Amniotic epithelial cell (primary cell): ENCODE results near the gene RTP3.
"Not testable (repeated sequence)": the region's sequence is repeated elsewhere in the genome, so short reads cannot be mapped to it uniquely, and the experiment has no call there.

Experiments used
- DNase-seq: peaks from one replicate; pipeline ENCODE4 v3.0.0-alpha.2; 2010; ENCODE audit warnings: low read depth

RTP3 gene

GRCh38 chr3:46519952-46520351 lies 22.2 kb downstream of the RTP3 start:
- no peak for DNase-seq

DNA sequence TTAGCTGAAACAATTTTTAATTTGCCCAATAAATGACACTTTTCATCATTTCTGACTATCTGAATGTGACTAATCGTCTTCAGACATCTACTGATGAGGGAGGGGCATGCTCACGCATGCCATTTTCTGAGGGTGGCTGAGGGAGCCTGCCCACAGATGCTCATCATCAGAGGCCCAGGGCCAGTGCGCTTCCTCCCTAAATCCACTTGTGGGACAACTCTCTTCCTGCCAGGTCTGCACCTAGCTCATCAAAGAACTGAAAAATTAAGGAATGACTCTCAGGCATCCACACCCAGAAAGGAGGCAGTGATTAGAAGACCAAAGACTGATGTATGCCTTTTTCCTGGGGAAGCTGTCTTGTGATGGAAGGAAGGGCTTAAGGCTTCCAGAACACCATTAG lies 22.8 kb downstream of the RTP3 start:
- DNase-seq, result no peak

- no peak for DNase-seq
Observed at GRCh38 chr3:46521096-46521495, 23.3 kb downstream of the RTP3 start.

- DNase-seq, result not testable (repeated sequence)
Observed at GRCh38 chr3:46522201-46522600, 24.4 kb downstream of the RTP3 start.

- no peak for DNase-seq
Observed at GRCh38 chr3:46523556-46523955, 25.8 kb downstream of the RTP3 start.

GRCh38 chr3:46524008-46524407 lies 26.2 kb downstream of the RTP3 start:
- DNase-seq, result no peak

DNA sequence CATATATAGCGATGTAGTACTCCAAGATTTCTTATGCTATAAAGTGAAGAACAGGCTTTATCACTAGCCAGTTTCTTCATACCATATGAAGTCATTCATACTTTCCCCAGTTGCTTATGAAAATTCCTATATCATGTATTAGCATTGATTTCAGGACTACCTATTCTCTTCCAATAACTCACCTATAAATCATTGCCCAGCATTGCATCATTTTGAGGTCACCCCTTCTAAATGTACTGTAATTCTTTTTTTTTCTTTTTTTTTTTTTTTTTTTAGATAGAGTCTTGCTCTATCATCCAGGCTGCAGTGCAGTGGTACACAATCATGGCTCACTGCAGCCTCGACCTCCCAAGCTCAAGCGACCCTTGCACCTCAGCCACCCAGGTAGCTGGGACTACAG lies 27.1 kb downstream of the RTP3 start:
- no peak for DNase-seq

DNA sequence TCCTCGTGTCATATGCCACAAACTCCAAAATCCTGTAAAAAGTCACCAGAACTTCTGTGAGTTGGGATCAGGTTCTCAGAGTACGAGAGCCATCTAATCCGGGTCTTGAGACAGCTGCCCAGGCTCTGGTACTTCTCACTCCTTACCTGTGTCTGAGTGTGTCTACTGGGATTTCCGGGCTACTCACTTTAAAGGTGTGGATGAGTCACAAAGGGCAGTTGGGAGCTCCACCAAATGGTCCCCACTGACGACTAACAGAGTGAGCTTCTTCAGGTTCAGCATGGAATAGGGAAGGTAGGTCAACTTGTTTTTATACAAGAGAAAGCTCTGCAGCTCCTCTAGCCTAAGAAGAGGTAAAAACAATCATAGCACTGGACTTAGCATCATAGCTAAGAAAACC lies 29.5 kb downstream of the RTP3 start:
- DNase-seq, result no peak

- DNase-seq, result no peak
Observed at GRCh38 chr3:46533091-46533490, 35.3 kb downstream of the RTP3 start.

GRCh38 chr3:46535746-46536145 lies 38.0 kb downstream of the RTP3 start:
- DNase-seq, result no peak

DNA sequence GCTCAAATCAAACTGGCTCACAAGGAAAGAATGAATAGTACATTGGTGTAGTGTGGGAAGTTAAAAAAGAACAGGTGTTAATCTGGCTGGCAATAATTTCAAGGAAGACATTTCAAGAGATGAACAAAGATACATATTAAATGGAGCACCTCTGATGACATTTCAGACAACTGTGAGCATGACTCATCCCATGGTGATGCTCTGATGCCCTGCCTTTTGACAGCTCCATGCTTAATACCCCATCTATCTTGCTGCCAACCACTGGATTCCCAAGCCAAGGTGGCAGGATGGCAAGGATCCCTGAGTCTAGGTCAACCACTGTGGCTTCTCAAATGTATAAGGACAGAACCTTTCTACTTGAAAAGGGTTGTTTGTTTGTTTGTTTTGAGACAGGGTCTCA lies 39.0 kb downstream of the RTP3 start:
- no peak for DNase-seq

GRCh38 chr3:46537316-46537715 lies 39.5 kb downstream of the RTP3 start:
- DNase-seq, result no peak

- no peak for DNase-seq
Observed at GRCh38 chr3:46537779-46538178, 40.0 kb downstream of the RTP3 start.

- DNase-seq, result not testable (repeated sequence)
Observed at GRCh38 chr3:46538425-46538802, 40.6 kb downstream of the RTP3 start.

- DNase-seq, result peak; percentile 53
Observed at GRCh38 chr3:46538803-46539442, 41.1 kb downstream of the RTP3 start.

GRCh38 chr3:46539443-46540005 lies 41.7 kb downstream of the RTP3 start:
- no peak for DNase-seq

- no peak for DNase-seq
Observed at GRCh38 chr3:46540550-46540949, 42.8 kb downstream of the RTP3 start.

- no peak for DNase-seq
Observed at GRCh38 chr3:46541835-46542234, 44.1 kb downstream of the RTP3 start.

DNA sequence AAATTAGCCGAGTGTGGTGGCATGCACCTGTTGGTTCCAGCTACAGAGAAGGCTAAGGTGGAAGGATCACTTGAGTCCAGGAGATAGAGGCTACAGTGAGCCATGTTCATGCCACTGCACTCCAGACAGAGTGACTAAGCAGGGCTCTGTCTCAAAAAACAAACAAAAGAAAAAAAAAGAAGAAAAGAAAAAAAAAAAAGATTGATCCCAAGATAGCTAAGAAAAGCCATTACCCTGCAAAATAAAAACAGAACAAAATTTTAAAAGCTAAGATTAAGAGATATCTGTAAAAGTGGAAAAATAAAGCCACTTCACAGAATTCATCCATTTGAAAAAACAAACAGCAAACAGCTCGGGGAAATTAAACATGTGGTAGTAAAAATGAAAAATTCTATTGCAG lies 44.6 kb downstream of the RTP3 start:
- DNase-seq, result no peak

DNA sequence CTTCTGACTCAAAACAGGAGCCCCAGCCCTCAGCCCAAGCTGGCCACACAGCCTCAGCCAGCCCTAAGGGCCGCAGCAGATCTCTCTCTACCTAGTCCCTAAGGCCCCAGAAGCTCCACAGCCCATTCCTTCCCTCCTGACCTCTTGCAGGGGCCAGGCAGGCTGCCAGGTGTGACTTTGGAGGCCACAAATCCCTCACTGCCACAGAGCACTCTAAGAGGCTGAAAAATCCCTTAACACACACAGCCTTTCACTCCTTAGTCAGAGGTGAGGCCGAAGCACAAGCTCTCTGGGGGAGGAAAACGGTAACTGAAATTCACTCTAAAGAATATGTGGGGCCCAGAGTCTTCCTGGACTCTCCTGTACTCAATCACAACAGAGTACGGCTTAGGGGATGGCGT lies 45.0 kb downstream of the RTP3 start:
- DNase-seq, result no peak

DNA sequence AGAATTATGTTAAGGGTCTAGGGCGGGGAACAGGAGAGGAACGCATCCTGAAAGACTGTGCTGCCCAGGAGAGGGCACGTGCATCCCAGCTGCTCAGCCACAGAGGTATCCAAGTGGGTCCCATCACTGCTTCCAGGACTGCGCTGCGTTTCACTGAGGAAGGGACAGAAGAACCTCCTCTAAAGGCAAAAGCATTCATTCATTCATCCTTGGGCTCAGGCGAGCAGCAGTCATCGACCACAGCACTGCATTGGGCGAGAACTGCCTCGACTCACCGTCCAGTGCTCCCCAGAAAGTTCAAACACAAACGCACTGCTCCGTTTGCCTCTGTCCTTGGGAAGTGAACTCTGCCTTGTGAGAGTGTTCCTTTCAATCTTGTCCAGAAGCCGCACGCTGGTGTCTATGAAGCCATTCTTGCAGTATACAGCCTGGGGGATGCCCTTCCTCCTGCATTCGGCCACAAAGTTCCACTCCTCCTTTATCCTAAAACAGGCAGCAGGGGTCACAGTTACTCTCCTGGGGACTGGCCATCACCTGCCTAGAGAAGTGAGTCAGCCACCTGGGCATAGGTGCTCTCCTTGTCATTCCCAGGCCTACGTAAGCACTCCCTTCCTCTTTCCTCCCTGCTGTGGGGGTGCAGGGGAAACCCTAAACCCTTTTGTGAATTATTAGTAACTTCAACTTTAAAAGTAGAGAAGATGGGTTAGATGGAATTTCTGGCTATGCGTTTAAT lies 47.2 kb downstream of the RTP3 start:
- DNase-seq, result no peak

DNA sequence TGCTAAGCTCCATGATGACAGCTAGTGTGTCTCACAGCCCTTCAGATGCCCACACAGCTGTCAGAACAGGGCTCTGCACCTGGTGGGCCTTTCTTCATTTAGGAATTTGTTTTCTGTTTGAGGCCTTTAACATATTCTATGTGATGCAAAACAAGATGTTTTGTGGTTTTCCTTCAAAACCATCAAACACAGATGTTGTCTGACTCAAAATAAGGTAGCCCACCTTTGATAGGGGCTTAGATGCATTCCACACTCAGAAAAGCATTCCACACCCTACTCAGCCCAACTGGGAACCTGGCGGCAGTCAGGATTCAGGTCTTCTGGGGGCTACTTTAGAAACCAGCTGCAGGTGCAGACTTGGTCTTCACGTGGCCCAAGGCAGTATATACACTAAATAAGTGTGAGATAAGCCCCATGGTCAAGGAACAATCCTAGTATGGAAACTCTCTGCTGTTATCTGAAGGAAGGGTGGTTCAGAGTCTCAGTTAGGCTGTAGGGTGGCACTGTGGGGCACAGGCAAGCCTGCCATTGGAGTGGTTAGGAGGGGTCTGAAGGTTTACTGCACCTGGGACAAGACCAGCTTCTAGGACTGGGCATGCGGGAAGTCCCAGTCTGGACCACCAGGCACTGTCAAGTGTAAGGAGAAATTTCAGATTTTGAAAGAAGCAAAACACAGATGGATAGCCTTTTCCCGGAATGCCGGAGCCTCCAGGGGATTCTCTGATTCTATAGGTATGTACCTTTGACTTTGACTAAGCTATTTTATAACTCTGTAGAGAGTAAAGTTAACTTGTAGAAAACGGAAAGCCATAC lies 48.2 kb downstream of the RTP3 start:
- DNase-seq, result no peak
